Activated T-cell treated with anti-CD3 and anti-CD28 coated beads, Interleukin-2, amount 50 U/mL, for 24 hours (primary cell): Measurements from ENCODE around the gene FBXW8.

ENCODE experiments used
- DNase-seq: peaks from one replicate; pipeline ENCODE4 v3.0.0-alpha.2; 2020
- H3K27ac Mint-ChIP-seq: 2 replicates; pipeline ENCODE4 v1.8.0; 2020; ENCODE audit warnings: mild to moderate bottlenecking, mixed read lengths
- H3K27me3 Mint-ChIP-seq: 2 replicates; pipeline ENCODE4 v1.8.0; 2020; ENCODE audit warnings: mixed read lengths
- H3K36me3 Mint-ChIP-seq: 2 replicates; pipeline ENCODE4 v1.8.0; 2020; ENCODE audit warnings: low read depth, mixed read lengths
- H3K4me1 Mint-ChIP-seq: 2 replicates; pipeline ENCODE4 v1.8.0; 2020; ENCODE audit warnings: low read depth, mixed read lengths
- H3K4me3 Mint-ChIP-seq: 2 replicates; pipeline ENCODE4 v1.8.0; 2020; ENCODE audit warnings: mild to moderate bottlenecking, moderate library complexity, mixed read lengths
- H3K9me3 Mint-ChIP-seq: 2 replicates; pipeline ENCODE4 v1.8.0; 2020; ENCODE audit warnings: mixed read lengths

The FBXW8 gene

DNA sequence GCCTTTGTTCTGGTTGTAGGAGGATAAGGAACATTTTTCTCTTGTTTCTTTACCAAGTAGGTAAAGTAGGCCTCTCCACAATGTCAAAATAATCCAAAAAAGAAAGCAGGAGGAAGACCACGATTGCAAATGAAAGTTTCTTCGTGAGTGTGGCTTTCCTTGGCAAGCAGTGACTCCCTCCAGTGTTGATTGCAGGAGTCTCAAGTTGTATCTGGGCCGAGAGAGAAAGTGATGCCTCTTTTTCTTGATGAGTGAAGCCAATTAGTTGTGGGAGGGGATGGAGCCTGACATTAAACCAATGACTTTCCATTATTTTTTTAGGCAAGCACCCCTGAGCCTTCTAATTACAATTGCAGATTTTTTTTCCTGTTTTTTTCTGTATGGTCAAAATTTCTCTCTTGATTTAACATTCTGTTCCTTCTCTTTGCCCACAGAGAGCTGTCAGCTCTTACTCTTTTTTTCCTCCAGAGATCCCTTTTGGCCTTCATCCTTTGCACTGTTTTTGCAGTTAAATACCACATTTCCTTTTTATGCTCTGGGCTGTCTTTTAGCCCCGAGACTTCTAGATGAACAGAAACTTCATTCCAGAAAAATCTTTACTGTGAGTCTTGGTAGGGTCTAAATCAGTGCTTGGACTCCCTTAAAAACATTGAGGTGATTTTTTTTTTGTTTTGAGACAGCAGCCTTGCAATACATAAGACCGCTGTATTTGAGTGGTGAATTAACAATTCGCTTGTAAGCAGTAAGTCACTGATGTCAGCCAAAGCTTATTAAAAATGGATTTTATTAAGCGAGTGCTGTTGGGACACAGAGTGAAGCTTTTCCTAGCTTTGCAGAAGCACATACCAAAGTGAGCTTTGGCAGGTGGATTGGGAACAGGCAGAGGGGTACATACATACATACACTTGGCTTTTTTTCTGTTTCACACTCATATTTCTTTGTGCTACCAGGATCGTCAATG lies 15.8 kb downstream of the FBXW8 start:
- peaks cover 59% of the 10 kb centered on the region for H3K4me1 Mint-ChIP-seq
- H3K27me3 Mint-ChIP-seq, result no peaks in the 10 kb centered on the region
- no peaks in the 10 kb centered on the region for H3K9me3 Mint-ChIP-seq
- H3K36me3 Mint-ChIP-seq, result peaks cover 40% of the 10 kb centered on the region
- no peak for DNase-seq
- no peak overlapping the region for H3K4me3 Mint-ChIP-seq
- no peak overlapping the region for H3K27ac Mint-ChIP-seq

DNA sequence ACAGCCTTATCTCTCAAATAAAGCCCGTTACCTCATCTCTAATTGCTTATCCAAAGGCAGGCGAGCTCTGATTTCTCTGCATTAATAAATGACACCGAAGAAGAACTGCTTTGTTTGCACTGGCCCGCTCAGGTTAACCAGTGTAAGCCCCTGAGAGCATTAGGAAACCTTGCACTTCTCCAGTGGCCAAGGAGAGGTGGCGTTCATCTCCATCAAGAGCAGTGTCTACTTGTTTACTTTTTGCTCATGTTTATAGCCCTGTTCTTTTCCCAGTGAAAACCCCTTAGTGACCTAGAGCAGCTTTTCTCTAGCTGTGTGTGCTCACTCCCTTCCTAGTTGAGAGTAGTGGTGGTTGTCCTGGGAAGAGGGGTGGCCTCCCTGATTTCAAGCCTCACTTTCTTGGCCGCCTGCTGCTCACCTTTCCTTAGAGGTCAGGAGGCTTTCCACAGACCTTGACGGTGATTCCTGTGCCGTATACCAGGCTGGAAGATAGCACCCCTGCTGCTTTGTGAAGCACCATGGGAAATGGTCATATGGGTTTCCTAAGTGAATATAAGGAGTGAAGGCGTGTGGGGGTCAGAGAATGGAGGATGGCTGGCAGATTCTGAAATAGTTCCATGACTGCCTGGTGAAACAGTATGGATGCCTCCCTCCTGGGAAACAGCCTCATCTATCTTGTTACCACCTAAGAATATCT lies 16.6 kb downstream of the FBXW8 start:
- peaks cover 48% of the 10 kb centered on the region for H3K36me3 Mint-ChIP-seq
- H3K27me3 Mint-ChIP-seq, result no peaks in the 10 kb centered on the region
- no peak overlapping the region for H3K27ac Mint-ChIP-seq
- H3K4me1 Mint-ChIP-seq, result peaks cover 56% of the 10 kb centered on the region
- H3K9me3 Mint-ChIP-seq, result no peaks in the 10 kb centered on the region
- DNase-seq, result no peak
- H3K4me3 Mint-ChIP-seq, result no peak overlapping the region

DNA sequence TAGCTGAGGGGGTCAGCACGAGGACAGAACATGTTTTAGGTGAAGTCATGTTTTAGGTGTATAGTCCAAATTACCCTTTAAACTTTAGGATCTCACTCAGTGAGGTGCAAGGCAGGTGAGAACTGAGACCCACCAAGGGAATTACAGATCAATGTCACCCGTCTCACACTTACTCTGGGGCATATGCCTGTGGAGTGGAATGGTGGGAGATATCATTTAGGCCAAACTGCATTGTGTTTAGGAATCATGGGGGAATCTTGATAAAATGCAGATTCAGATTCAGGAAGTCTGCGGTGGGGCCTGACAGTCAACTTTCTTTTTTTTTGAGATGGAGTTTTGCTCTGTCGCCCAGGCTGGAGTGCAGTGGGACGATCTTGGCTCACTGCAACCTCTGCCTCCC lies 17.8 kb downstream of the FBXW8 start:
- Mint-ChIP-seq H3K27me3 (no peaks in the 10 kb centered on the region), H3K27ac (no peak overlapping the region), H3K36me3 (peaks cover 53% of the 10 kb centered on the region), H3K9me3 (no peaks in the 10 kb centered on the region), H3K4me1 (peaks cover 48% of the 10 kb centered on the region), H3K4me3 (no peak overlapping the region)
- DNase-seq, result no peak

DNA sequence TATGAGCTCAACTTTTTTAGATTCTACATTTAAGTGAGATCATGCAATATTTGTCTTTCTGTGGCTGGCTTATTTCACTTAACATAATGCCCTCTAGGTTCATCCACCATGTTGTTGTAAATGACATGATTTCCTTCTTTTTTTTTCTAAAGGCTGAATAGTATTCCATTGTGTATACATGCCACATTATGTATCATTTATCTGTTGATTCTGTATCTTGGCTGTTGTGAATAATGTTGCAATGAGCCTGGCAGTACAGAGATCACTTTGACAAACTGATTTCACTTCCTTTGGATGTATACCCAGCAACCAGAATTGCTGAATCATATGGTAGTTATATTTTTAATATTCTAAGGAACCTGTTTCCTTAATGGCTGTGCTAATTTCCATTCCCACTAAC lies 19.1 kb downstream of the FBXW8 start:
- H3K4me3 Mint-ChIP-seq, result no peak overlapping the region
- peaks cover 35% of the 10 kb centered on the region for H3K4me1 Mint-ChIP-seq
- H3K27ac Mint-ChIP-seq, result no peak overlapping the region
- H3K36me3 Mint-ChIP-seq, result peaks cover 63% of the 10 kb centered on the region
- H3K27me3 Mint-ChIP-seq, result no peaks in the 10 kb centered on the region
- no peak for DNase-seq
- no peaks in the 10 kb centered on the region for H3K9me3 Mint-ChIP-seq

DNA sequence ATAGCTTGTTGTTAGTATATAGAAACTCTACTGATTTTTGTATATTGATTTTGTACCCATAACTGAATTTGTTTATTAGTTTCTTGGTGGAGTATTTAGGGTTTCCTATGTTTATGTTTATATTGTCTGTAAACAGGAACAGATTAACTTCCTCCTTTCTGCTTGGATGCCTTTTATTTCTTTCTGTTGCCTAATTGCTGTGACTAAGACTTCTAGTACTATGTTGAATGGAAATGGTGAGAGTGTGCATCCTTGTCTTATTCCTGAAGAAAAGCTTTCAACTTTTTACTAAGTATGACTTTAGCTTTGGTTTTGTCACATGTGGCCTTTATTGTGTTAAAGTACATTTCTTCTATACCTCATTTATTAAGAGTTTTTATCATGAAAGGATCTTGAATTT lies 20.9 kb downstream of the FBXW8 start:
- H3K9me3 Mint-ChIP-seq, result no peaks in the 10 kb centered on the region
- no peak for DNase-seq
- H3K4me1 Mint-ChIP-seq, result peaks cover 18% of the 10 kb centered on the region
- no peak overlapping the region for H3K27ac Mint-ChIP-seq
- H3K4me3 Mint-ChIP-seq, result no peak overlapping the region
- peaks cover 71% of the 10 kb centered on the region for H3K36me3 Mint-ChIP-seq
- H3K27me3 Mint-ChIP-seq, result no peaks in the 10 kb centered on the region

DNA sequence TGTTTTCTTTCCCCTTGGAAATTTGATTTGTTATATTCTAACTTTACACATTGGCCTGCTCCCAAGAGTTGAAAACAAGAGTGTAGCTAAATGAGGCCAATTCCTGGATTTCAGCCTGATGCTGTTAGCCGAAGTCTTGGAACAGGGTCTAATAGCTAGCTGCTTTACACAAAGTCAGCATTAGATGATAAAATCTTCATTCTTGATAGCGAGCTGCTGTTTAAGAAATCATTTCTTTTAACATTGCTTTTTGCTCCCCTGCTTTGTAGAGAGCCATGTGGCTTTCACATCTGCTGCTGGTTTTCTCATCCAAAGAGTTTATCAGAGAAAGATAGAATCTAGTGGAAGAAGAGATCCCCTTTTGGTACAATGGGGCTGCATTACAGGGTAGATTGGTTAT lies 22.3 kb downstream of the FBXW8 start:
- no peaks in the 10 kb centered on the region for H3K27me3 Mint-ChIP-seq
- peaks cover 77% of the 10 kb centered on the region for H3K36me3 Mint-ChIP-seq
- H3K4me1 Mint-ChIP-seq, result peaks cover 13% of the 10 kb centered on the region
- no peak overlapping the region for H3K27ac Mint-ChIP-seq
- no peak for DNase-seq
- H3K9me3 Mint-ChIP-seq, result no peaks in the 10 kb centered on the region
- no peak overlapping the region for H3K4me3 Mint-ChIP-seq

DNA sequence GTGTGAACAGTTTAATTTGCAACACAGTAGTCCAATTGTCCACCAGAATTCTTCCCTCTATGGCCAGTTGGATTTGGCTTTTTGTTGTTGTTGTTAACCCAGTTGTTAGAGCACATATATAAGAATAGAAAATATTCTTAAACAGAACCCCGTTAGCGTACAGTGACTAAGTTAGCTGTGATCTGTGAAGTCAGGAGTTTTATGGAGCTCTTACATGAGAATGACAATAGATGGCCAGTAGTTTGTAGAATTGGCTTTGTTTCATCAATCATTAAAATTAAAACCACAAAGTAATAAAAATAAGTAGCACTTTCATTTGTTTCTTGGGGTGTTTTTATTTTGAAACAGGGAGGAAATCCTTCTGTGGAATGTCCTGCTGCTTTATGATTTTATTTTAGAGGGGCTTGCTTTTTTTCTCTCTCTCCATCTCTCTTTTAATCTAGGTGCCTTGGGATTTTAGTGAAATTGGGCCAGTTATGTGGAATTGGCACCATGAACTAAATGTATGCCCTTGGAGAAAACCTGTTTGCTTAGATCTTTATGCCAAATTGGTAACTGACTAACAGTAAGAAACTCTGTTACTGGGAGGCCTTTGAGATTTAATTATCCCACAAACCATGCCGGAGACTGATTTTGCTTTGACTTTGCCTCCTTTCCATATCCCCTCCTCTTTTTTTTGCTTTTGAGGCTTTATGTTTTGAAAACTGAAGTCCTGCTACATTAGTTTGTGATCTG lies 22.9 kb downstream of the FBXW8 start:
- H3K27me3 Mint-ChIP-seq, result no peaks in the 10 kb centered on the region
- no peaks in the 10 kb centered on the region for H3K9me3 Mint-ChIP-seq
- peaks cover 13% of the 10 kb centered on the region for H3K4me1 Mint-ChIP-seq
- no peak overlapping the region for H3K27ac Mint-ChIP-seq
- no peak for DNase-seq
- peaks cover 71% of the 10 kb centered on the region for H3K36me3 Mint-ChIP-seq
- H3K4me3 Mint-ChIP-seq, result no peak overlapping the region

DNA sequence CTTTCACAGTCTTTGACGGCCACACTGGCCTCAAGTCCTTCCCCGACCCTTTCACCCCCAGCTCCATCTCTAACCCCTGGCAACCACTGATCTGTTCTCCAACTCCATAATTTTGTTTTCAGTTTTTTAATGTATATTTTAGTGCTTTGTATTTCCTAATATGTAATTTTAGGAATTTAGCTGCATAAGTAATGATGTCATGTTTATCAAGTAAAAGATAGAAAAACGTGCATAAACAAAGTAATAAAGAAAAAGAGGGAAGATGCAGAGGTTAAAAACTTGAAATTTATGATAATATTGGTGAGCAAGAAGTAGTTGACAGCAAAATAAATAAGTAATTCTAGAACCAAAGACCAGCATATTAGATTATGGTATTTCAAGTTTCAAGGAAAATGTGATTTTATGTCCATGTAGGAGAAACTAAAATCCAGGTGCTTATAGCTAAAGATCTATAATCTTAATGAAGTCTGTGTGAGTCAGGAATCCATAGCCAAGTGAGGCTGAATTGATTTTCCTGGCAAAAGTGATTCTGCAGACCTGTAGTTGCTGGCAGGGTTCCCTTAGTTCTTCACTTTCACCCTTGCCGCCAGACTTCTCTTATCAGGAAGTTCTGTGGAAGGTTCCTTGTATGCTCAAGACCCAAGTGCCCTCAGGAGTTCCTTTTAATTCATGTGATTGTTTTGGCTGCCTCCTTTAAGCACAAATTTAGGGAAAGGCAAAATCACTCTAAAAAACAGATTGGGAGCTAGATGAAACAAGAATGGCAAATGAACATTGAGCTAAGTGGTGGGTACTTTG lies 24.4 kb downstream of the FBXW8 start:
- Mint-ChIP-seq H3K9me3 (no peaks in the 10 kb centered on the region), H3K4me1 (peaks cover 10% of the 10 kb centered on the region), H3K4me3 (no peak overlapping the region), H3K27ac (no peak overlapping the region), H3K27me3 (no peaks in the 10 kb centered on the region), H3K36me3 (peaks cover 63% of the 10 kb centered on the region)
- no peak for DNase-seq

DNA sequence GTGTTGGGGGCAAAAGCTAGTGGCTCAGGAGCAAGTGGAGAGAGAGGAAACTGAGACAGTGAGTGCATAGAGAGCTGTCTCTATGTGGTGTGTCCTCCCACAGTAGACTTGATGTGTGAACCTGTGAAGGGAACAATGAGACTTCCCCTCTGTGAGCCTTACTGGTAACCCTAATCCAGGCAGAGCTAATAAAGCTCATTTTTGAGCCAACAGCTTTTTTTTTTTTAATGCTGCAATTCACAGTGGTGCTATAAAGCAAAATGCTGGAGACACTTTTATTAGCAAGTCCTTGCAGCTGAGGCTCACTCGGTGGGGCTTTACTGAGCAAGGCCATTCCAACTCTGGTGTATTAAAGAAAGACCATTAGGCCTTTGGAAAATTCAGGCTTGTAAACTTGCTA lies 26.9 kb downstream of the FBXW8 start:
- H3K27ac Mint-ChIP-seq, result no peak overlapping the region
- peaks cover 2% of the 10 kb centered on the region for H3K9me3 Mint-ChIP-seq
- no peaks in the 10 kb centered on the region for H3K27me3 Mint-ChIP-seq
- no peak overlapping the region for H3K4me3 Mint-ChIP-seq
- H3K36me3 Mint-ChIP-seq, result peaks cover 60% of the 10 kb centered on the region
- no peak for DNase-seq
- peaks cover 3% of the 10 kb centered on the region for H3K4me1 Mint-ChIP-seq

DNA sequence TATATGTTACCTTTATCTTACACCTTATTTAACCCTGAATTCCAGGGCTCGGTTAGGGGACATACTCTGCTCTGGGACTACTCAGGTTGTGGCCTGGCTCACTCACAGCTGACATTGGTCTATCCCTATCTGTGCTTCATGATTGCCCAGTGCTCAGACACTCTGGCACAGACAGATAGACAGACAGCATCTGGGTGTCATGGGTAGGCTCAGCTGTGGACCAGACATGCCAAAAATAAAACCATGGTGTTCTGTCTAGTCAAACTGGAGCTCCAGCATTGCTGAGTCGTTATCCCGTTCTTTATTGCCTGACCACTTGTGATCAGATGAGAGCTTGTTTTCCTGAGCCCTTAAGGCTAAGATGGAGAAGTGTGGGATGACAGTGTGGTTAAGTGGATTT lies 29.0 kb downstream of the FBXW8 start:
- Mint-ChIP-seq H3K27me3 (no peaks in the 10 kb centered on the region), H3K4me1 (peaks cover 3% of the 10 kb centered on the region), H3K9me3 (peaks cover 5% of the 10 kb centered on the region), H3K27ac (no peak overlapping the region), H3K36me3 (peaks cover 58% of the 10 kb centered on the region), H3K4me3 (no peak overlapping the region)
- no peak for DNase-seq

DNA sequence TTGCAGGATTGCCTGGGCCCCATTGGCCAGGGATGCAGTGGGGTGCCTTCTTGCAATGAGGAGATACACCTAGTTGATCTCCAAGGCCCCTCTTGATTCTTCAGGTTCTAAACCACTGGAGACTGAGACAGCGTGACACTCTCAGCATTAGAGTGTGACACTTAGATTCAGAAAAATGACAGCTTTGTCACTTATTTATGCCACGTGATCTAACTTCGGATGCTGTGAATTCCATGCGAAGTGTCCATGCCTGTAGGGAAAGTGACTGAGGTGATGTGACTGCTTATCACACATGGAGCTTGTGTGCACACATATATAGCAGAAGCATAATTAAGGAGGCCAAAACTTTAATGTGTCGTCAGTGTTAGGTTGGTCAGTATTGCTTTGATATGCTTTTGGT lies 30.4 kb downstream of the FBXW8 start:
- no peak overlapping the region for H3K4me3 Mint-ChIP-seq
- H3K27ac Mint-ChIP-seq, result no peak overlapping the region
- DNase-seq, result no peak
- peaks cover 5% of the 10 kb centered on the region for H3K9me3 Mint-ChIP-seq
- peaks cover 3% of the 10 kb centered on the region for H3K4me1 Mint-ChIP-seq
- peaks cover 60% of the 10 kb centered on the region for H3K36me3 Mint-ChIP-seq
- no peaks in the 10 kb centered on the region for H3K27me3 Mint-ChIP-seq

DNA sequence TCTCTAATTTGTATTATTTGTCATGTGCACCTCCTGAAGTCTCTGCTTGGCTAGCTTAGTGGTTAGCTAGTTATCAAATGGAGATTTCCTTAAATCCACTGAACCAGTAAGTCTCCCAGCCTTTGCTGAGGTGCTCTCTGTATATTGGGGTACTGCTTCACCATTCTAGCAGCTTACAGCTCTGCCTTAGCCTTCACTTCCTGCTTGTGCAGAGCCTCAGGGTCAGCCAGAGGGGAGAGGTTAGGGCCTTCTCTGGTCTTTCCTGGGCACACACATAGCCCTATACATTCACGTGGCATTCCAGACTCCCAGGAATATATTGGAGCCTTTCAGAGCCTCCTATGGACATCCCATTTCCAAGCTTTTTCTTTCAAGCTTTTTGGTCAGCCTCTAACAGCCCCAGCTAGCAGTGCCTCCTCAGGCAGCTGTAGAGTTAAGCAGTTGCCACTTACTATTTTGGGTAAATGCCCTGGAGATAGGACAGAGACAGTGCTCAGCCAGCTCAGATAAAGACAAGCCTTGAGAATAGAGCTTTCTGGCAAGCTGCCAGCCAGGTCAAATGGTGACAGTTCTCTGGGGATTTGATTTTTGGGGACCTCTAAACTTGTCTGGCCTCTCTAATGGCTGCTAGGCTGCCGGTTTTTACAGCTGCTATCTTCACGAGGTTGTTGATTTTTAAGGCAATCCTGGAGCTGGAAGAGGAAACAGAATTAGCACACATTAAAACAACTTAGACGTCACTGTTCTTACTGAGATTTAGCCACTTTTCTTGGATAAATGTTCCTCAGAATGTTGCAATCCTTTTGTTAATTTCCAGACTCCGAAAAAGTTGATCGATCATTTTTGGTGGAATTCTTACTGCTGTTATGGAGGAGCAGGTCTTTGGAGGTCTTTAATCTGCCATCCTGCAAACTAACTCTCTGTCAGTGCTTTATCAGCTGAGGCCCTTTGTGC lies 32.9 kb downstream of the FBXW8 start:
- H3K27ac Mint-ChIP-seq, result no peak overlapping the region
- H3K36me3 Mint-ChIP-seq, result peaks cover 61% of the 10 kb centered on the region
- H3K4me3 Mint-ChIP-seq, result no peak overlapping the region
- H3K9me3 Mint-ChIP-seq, result peaks cover 5% of the 10 kb centered on the region
- no peaks in the 10 kb centered on the region for H3K4me1 Mint-ChIP-seq
- no peak for DNase-seq
- H3K27me3 Mint-ChIP-seq, result no peaks in the 10 kb centered on the region

DNA sequence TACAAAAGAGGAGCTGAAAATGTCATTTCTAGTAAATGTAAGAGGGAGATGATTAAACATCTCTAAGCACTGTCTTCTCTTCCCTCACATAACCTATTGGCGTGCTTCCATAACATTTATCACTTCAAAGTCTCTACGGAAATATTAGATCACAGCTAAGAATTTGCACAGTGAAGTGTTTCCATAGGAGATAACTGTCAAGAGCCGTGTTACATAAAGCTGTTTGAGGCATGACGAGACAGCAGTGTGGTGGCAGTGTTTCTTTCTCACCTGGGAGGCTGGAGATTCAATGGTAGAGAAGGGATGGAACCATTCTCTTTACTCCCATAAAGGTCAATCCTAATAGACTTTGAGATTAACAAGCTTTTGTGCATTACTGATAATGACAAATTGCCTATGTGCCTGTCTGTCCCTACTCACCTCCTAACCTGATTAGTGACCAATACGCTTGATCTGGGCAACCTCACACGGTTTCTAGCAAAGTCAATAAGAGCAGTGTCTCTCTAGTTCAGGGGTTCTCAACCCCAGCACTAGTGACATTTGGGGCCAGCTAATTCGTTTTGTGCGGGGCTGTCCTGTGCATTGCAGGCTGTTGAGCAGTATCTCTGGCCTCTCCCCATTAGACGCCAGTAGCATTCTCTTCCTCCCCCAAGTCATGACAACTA lies 35.3 kb downstream of the FBXW8 start:
- no peak overlapping the region for H3K27ac Mint-ChIP-seq

More for the DNA sequence above, 35.3 kb downstream of the FBXW8 start:
- Mint-ChIP-seq H3K36me3 (peaks cover 70% of the 10 kb centered on the region), H3K9me3 (peaks cover 5% of the 10 kb centered on the region), H3K4me1 (no peaks in the 10 kb centered on the region), H3K4me3 (no peak overlapping the region), H3K27me3 (no peaks in the 10 kb centered on the region)
- DNase-seq, result no peak
